ENCODE data around the gene UNC5B.
"Not testable (repeated sequence)": the region's sequence is repeated elsewhere in the genome, so short reads cannot be mapped to it uniquely, and the experiment has no call there.

Gene UNC5B

GRCh38 chr10:71268758-71269157 lies 56.4 kb downstream of the UNC5B start:
- DNase-seq (ENCODE audit: low spot score): no peak

- DNase-seq (ENCODE audit: low spot score): no peak
These were observed 57.2 kb downstream of the UNC5B start for GRCh38 chr10:71269301-71270288.

- DNase-seq (ENCODE audit: low spot score): peak; percentile 62
These were observed 58.2 kb downstream of the UNC5B start for GRCh38 chr10:71270301-71271220.

DNA sequence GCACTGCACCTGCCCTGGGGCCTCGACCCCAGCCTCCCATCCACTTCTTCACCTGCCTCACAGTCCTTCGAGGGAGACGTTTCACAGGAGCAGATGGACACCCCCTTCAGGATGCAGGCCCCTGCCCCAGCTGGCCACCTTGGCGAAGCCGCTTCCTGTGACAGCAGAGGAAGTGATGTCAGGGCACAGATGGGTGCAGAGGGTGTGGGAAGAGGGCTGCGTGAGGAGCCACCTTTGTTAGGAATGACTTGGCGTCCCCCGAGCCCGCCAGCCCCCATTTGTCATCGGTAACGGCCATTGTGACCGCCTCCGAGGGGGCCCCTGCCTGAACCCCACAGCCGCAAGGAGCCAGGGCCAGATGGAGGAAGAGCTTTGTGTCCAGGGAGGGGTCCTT lies 59.3 kb downstream of the UNC5B start:
- no peak for DNase-seq (ENCODE audit: low spot score)

DNA sequence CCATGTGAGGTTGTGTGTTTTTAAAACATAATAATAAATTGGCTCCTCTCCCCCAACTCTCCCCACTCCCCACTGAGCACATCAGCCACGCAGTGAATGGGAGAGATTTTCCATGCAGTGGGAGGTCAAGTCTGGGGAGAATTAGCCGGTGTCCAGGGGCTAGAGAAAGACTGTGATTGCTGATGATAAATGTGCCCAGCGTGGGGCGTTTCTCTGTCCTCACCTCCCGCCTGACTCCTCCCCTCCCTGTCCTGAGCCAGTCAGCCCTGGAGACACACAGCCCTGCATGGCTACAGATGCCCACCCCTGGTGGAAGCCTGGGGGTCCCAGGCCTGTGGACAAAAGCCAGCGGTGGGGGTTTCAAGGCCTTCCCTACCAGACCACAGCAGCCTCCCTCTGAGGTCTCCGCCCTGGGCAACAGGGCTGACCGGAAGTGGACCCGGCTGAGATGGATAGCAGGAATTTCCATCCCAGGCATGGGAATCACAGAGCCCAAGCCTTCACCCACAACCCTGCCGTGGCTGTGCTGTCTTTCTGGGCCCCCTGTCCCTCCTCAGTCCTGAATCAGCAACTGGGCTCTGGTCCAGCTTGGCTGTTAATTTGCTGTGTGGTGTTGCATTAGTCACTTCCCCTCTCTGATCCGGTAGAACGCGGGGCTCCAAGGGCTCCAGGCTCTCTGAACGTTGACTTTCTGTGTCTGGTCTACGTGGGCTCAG lies 59.8 kb downstream of the UNC5B start:
- DNase-seq (ENCODE audit: low spot score): no peak

DNA sequence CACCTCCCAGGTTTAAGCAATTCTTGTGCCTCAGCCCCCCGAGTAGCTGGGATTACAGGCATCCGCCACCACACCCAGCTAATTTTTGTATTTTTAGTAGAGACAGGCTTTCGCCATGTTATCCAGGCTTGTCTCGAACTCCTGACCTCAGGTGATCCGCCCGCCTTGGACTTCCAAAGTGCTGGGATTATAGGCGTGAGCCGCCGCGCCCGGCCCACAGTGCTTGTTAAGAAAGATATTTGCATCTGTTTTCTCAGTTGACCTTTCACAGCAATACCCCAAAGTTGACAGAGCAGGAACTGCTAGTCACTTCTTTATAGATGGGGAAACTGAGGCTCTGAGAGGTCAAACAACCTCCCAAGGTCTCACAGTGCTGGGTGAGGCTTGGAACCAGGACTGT lies 60.6 kb downstream of the UNC5B start:
- not testable (repeated sequence) for DNase-seq (ENCODE audit: low spot score)

DNA sequence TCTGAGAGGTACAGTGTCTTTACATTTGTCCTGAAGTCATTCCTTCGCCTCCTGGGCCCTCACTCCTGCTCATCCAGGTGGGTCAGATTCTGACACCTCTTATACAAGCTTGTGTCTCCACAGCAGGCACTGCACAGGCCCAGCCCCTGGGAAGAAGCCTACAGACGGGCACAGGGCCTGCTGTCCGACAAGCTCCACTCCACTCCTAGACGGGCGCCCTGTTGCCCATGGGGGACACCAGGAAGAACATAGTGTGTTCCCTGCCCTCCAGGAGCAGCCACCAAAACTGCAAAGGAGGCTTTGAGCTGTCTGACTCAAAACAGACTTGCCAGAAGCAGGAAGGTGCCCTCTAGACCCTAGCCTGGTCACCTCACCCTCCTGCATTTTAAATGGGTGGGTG lies 61.1 kb downstream of the UNC5B start:
- DNase-seq (ENCODE audit: low spot score): no peak

DNA sequence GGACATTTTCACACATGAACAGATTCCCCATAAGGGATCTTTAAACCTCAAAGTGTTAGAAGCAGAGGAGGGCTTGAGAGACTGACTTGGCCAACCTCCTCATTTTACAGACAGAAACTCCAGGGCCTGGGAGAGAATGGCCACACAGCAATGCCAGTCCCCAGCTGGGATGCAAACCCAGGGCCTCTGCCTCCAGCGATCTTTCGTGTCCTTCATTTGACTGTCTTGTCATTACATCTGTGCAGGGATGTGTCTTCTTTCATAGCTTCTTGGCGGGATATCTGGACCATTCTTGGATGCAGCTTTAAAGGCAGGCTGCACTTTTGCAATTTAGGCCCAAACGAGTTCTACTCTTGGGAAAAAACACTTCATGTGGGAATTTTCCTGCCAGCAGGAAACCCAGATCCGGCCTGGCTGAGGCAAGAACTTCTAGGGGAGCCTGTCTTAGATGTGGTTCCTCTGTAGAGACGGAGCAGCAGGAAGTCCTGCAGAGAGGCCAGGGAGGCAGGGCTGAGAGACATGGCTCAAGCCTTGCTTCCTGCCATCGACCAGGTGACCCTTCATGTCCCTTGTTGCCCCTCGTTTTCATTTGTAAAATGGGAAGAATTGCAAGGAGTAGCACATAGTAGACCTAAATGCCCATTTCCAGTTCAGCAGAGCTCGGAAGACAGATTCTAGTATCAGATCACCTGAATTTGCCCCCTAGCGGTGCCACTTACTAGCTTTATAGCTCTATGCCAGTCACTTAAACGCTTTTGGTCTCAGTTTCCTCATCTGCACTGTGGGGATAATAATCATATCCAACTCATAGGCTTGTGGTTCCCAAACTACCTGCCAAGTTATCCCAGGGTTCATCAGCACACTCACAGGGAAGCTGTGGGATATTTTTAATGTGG lies 62.8 kb downstream of the UNC5B start:
- DNase-seq (ENCODE audit: low spot score): no peak

- no peak for DNase-seq (ENCODE audit: low spot score)
These were observed 64.5 kb downstream of the UNC5B start for GRCh38 chr10:71276873-71277272.

DNA sequence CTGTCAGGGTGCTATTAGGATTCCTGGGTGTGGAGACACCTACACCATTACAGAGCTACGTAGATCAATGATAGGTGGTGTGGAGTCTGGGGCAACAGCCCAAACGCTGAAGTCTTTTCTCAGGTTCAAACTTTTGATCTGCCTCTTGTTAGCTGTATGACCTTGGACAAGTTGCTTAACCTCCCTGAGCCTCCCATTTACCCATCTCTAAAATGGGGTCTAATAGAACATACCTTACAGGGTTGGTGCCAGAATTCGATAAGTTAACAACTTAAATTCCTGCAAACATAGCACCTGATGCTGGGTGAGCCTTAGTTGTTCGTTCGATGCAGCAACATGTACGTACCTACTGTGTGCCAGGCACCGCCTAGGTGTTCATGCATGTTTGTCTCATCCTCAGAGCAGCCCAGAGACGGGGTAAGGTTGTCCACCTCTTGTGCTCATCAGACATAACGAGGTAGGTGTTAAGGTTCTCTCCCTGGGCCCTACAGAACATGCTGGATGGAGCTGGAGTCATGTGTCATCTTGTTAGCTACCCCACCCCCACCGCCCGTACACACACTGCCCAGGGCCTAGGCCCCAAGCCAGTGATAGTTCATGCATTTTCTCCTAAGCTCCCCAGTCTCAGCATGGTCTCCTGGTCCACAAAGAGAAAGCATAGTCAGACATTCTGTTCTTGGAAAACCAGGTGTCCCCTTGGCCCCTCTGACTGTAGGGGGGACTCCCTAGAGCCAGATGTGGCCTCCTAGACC lies 65.7 kb downstream of the UNC5B start:
- DNase-seq (ENCODE audit: low spot score): no peak

GRCh38 chr10:71278691-71279588 lies 66.6 kb downstream of the UNC5B start:
- DNase-seq (ENCODE audit: low spot score): no peak

DNA sequence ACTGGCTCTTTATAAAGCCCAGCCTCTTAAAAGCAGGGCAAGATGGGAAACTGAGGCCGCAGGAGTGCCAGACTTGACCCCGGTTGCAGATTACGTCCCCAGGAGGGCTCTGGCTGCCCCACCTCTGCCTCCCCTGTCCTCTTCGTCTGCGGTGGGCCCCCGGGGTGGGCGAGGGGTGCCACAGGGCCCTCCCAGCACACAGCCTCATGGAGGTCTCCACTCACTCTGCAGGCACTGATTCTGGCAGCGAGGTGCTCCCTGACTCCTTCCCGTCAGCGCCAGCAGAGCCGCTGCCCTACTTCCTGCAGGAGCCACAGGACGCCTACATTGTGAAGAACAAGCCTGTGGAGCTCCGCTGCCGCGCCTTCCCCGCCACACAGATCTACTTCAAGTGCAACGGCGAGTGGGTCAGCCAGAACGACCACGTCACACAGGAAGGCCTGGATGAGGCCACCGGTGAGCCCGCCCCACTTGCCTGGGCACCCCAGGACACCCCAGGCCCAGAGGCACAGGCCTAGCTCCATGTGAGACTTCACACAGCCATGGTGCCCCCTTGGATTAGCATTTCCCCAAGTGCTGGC lies 67.3 kb downstream of the UNC5B start:
- no peak for DNase-seq (ENCODE audit: low spot score)

DNA sequence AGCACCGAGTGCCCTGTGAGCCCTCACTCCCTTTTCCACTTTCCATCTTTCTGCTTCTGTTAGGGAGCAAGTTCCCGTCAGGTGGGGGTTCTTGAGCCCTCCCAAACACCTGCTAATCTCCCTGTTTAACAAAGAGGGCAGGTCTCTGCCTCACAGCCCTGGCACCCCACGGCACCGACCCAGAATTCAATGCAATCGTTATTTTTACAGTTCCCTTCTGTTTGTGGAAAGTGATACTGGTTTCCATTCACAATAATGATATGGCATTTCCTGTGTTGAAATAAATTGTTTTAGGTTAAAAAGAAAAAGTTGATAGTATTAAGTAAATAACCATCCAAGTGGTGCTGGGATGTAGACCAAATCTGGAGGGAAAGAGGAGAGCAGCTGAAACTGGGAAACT lies 67.8 kb downstream of the UNC5B start:
- no peak for DNase-seq (ENCODE audit: low spot score)

GRCh38 chr10:71280825-71281224 lies 68.5 kb downstream of the UNC5B start:
- DNase-seq (ENCODE audit: low spot score): no peak

DNA sequence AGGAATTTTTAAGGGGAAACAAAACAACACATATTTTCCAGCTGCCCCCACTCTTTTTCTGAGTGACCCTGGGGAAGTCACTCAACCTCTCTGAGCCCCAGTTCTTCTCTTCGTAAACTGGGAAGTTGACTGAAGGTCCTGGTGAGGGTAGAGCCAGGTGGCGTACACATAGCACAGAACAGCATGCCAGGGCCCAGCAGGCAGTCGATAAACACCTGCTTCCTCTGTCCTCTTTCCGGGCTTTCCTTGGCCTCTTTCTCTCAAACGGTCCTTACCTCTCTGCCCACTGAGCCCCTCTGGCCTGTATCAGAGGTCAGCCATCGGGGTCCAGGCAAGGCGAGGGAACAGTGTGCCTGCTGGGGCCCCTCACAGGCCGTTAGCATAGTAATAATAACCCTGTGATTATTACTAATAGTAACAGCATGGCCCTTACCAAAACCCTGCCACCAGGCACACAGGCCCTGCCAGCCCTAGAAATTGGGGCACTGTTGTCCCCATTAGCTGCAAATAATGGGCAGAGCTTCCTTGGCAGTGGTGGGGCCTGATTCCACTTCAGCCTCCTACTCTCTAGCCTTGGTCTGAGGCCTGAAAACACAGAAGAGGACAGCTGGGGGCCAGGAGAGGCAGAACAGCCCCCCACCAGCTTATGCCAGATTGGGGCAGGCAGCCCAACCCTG lies 69.4 kb downstream of the UNC5B start:
- no peak for DNase-seq (ENCODE audit: low spot score)

- DNase-seq (ENCODE audit: low spot score): no peak
These were observed 69.9 kb downstream of the UNC5B start for GRCh38 chr10:71282323-71282680.

DNA sequence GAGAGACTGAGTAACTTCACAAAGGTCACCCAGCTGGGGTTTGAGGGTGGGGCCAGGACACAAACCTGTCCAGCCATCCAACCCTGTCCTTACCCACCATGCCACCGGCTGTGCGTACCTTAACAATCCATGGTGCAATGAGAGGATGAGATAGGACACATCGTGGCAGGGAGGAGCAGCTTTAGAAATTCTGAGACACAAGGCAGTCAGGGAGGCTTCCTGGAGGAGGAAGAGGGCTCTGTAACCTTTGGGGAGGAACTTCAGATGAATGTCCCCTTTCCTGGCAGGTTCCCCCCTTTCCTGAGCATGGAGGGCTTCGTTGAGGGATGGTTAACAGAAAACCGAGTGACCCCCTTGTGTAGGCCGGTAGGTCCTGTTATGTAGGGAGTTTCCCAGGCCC lies 71.0 kb downstream of the UNC5B start:
- no peak for DNase-seq (ENCODE audit: low spot score)

DNA sequence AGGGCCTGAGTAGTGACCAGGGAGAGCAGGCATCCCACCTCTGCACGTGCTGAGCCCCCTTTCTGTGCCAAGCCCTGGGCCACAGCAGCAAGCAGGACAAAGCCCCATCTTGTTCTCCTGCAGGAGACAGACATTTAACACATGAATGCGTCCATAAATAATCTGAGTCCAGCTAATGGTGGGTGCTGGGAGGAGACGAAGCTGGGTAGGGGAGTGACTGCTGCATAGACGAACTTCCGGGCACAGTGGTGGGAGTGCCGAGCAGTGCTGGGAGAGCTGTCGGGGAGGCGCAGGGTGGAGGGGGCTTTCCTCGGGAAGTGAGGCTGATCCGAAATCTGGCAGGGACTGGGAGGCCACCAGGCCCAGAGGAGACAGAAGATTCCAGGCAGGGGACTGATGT lies 71.5 kb downstream of the UNC5B start:
- no peak for DNase-seq (ENCODE audit: low spot score)
